Measurements from ENCODE around the gene PPP2R5A. TPM values are rescaled to one million over a fixed set of nuclear protein-coding genes. Genes with fewer than 3 reads are reported as not detected.

PPP2R5A gene
- total and polyA plus RNA-seq, 10 donors: 34.9 to 82.5 (median 68.7) TPM

- 58 to 72% (median 68%) methylated on average over 11 of the region's 11 CpGs for WGBS, 5 donors
- H3K27ac ChIP-seq: peak overlapping the region; percentile 28 to 88 (median 80)
- peaks cover 4 to 64% (median 11%) of the 10 kb centered on the region in 6 donors for H3K4me1 ChIP-seq
- TF ChIP-seq CTCF (IDR thresholded peaks at IDR 0.05 in 8 of 11, conservative IDR thresholded peaks at IDR 0.05 in 3 of 11): no peak
- peak in 1 of 3 donors; percentile 81 for TF ChIP-seq POLR2AphosphoS5 (IDR thresholded peaks at IDR 0.05)
- TF ChIP-seq POLR2A (IDR thresholded peaks at IDR 0.05): no peak
- H3K27me3 ChIP-seq (replicated peaks in 1 of 7): no peaks in the 10 kb centered on the region
- no peaks in the 10 kb centered on the region for H3K9me3 ChIP-seq
- intact Hi-C loops (cut with DNase I; ENCODE audit: low total_unique reads): no loop called here
- DNase-seq: no peak
- H3K36me3 ChIP-seq: no peaks in the 10 kb centered on the region
- no peak overlapping the region for H3K4me3 ChIP-seq
Measured at GRCh38 chr1:212242288-212242984, 42.8 kb upstream of the PPP2R5A start.

- peaks cover 4 to 68% (median 11%) of the 10 kb centered on the region in 6 donors for H3K4me1 ChIP-seq
- H3K27me3 ChIP-seq (replicated peaks in 1 of 7): no peaks in the 10 kb centered on the region
- DNase-seq: no peak
- peak overlapping the region; percentile 28 to 88 (median 80) for H3K27ac ChIP-seq
- WGBS, 5 donors: 73 to 95% (median 76%) methylated on average over 1 of the region's 1 CpG
- no peaks in the 10 kb centered on the region for H3K9me3 ChIP-seq
- H3K4me3 ChIP-seq: no peak overlapping the region
- intact Hi-C loops (cut with DNase I; ENCODE audit: low total_unique reads): no loop called here
- H3K36me3 ChIP-seq: no peaks in the 10 kb centered on the region
- TF ChIP-seq CTCF (IDR thresholded peaks at IDR 0.05 in 8 of 11, conservative IDR thresholded peaks at IDR 0.05 in 3 of 11): no peak
- TF ChIP-seq POLR2AphosphoS5 (IDR thresholded peaks at IDR 0.05): no peak
- TF ChIP-seq POLR2A (IDR thresholded peaks at IDR 0.05): no peak
Measured at GRCh38 chr1:212242985-212243308, 42.3 kb upstream of the PPP2R5A start.

GRCh38 chr1:212244441-212244840, 40.8 kb upstream of the PPP2R5A start:
- TF ChIP-seq CTCF (IDR thresholded peaks at IDR 0.05 in 8 of 11, conservative IDR thresholded peaks at IDR 0.05 in 3 of 11) (no peak), POLR2A (IDR thresholded peaks at IDR 0.05) (no peak), POLR2AphosphoS5 (IDR thresholded peaks at IDR 0.05) (no peak)
- Histone ChIP-seq H3K27ac (peak overlapping the region in 4 of 8 donors; percentile 74 to 88 (median 80)), H3K9me3 (no peaks in the 10 kb centered on the region), H3K4me1 (peaks cover 0 to 67% (median 8%) of the 10 kb centered on the region in 6 donors), H3K4me3 (no peak overlapping the region), H3K27me3 (replicated peaks in 1 of 7) (no peaks in the 10 kb centered on the region), H3K36me3 (no peaks in the 10 kb centered on the region)
- intact Hi-C loops (cut with DNase I; ENCODE audit: low total_unique reads): no loop called here
- WGBS, 5 donors: 69 to 90% (median 77%) methylated on average over 2 of the region's 2 CpGs
- no peak for DNase-seq

- H3K27me3 ChIP-seq (replicated peaks in 1 of 7): no peaks in the 10 kb centered on the region
- H3K9me3 ChIP-seq: no peaks in the 10 kb centered on the region
- peak overlapping the region in 1 of 8 donors; percentile 28 for H3K4me3 ChIP-seq
- peaks cover 0 to 56% (median 5%) of the 10 kb centered on the region in 6 donors for H3K4me1 ChIP-seq
- H3K27ac ChIP-seq: peak overlapping the region in 6 of 8 donors; percentile 6 to 73 (median 62)
- intact Hi-C loops (cut with DNase I; ENCODE audit: low total_unique reads): no loop called here
- TF ChIP-seq POLR2A (IDR thresholded peaks at IDR 0.05) (no peak), POLR2AphosphoS5 (IDR thresholded peaks at IDR 0.05) (peak in 1 of 3 donors; percentile 41)
- DNase-seq: no peak
- no peaks in the 10 kb centered on the region for H3K36me3 ChIP-seq
- 40 to 63% (median 51%) methylated on average over 8 of the region's 8 CpGs for WGBS, 5 donors
Measured at GRCh38 chr1:212247179-212247721, 38.0 kb upstream of the PPP2R5A start.

Measured in spleen (tissue), 11 donors.